ENCODE measurements around the gene AKAP13.
A peak's percentile ranks its signal among the peaks of the same experiment; 100 is the strongest.

Gene AKAP13

DNA sequence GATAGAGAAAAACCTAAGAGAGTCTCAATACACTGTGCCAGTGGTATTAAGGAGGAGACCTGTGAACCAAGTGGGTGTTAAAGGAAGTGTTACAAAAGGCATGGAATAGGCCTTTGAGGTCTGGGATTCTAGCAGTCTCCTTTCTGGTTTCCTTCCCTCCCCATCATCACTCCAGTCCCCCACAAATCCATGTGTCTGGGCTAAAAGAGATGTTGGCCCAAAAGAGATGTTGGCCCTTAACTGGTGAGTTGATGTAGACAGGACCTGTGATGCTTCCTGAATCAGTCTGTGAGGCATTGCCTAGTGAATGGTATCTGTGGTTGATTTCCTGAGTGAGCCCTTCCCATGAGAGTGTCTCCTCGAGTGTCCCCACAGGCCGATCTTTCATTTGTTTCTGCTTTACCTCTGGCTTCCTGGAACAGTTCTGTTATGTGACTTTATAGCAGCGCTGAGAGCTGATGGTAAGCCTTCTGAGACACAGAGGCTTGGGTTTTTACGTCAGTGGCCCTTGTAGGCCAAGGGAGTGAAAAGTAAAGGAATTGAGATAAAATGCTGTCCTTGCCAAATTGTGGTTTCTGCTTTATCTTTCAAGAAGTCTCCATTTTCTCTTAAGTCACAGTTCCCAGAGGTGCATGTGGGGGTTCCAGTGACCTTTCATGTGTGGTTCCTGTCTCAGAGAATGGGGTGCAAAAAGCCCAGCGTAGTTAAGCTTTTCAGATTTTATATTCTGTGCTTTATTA, 326.5 kb downstream of the AKAP13 start:
- DNase-seq (ENCODE audit: low read depth): peak; percentile 8

DNA sequence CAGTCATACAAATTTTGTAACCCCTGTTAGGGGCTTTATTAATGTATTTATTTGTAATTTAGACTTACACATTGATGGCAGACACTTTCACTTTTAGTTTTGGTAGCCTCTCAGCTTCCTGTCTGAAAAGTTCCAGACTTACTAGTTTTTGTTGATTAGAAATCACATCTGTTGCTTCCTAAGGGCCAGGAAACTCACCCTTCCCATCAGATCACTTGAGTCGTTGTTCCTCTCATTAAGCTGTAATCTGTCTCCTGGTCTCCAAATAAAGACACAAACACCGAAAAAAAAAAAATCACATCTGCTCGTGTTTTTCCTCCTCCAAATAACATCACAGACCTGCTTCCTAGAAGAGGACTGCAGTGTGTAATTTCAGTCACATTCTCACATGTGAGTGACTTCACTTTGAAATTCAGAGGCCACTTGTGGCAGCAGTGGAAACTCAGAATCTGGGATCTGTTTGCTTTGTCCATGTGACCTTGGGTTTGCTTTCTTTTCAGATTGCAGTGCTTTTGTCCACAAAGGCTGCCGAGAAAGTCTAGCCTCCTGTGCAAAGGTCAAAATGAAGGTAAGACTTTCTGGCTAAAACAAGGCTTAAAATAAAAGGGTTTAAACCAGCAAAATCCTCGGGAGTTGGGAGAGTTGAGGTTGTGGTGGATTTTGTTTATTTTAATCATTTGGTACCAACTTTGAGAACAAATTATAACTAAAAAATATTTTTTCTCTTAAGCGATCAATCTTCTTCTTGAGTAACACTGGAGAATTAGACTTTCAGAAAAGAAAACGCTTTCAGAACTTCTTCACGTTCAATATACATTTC, 327.3 kb downstream of the AKAP13 start:
- Histone ChIP-seq H3K9me3 (ENCODE audit: control insufficient read depth, low read length) (no peaks in the 10 kb centered on the region), H3K4me3 (ENCODE audit: low read length) (peak overlapping the region; percentile 65), H3K36me3 (ENCODE audit: control insufficient read depth, insufficient read depth, low read length, severe bottlenecking) (peaks cover 28% of the 10 kb centered on the region), H3K9ac (ENCODE audit: low read length) (peak overlapping the region; percentile 74), H3K27me3 (replicated peaks; ENCODE audit: control insufficient read depth, insufficient read depth, low read length) (no peaks in the 10 kb centered on the region), H3K4me1 (ENCODE audit: control insufficient read depth, insufficient read depth, low read length) (peaks cover 64% of the 10 kb centered on the region)
- DNase-seq (ENCODE audit: low read depth): peak; percentile 57

More for the DNA sequence above, 326.5 kb downstream of the AKAP13 start:
- peaks cover 22% of the 10 kb centered on the region for H3K36me3 ChIP-seq (ENCODE audit: control insufficient read depth, insufficient read depth, low read length, severe bottlenecking)
- H3K9me3 ChIP-seq (ENCODE audit: control insufficient read depth, low read length): no peaks in the 10 kb centered on the region
- peak overlapping the region; percentile 74 for H3K9ac ChIP-seq (ENCODE audit: low read length)
- no peaks in the 10 kb centered on the region for H3K27me3 ChIP-seq (replicated peaks; ENCODE audit: control insufficient read depth, insufficient read depth, low read length)
- peaks cover 72% of the 10 kb centered on the region for H3K4me1 ChIP-seq (ENCODE audit: control insufficient read depth, insufficient read depth, low read length)
- H3K4me3 ChIP-seq (ENCODE audit: low read length): peak overlapping the region; percentile 65

DNA sequence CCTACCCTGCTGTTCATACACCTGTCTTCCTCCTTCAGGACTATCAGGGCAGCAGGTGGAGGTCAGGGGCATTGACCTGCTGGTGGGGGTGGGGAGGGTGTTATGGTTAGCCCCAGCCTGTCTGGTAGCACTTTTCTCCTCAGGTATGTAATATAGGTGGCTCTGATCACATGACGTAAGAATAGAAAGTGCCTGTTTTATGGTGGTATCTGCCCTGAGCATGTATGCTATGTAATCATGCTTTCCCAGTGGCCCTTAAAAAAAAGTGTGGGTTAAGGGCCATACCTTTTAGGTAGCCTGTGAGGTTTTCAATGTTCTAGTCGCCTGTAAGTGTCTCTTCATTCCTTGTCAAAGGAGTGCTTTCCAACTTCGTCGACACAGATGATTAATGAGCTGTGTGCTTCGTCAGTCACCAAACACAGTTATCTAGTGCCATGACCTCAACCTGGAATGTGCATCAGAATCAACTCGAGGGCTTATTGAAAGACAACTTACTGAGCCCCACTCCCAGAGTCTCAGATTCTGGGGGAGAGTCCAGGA, 328.1 kb downstream of the AKAP13 start:
- Histone ChIP-seq H3K9ac (ENCODE audit: low read length) (peak overlapping the region; percentile 27), H3K36me3 (ENCODE audit: control insufficient read depth, insufficient read depth, low read length, severe bottlenecking) (peaks cover 33% of the 10 kb centered on the region), H3K9me3 (ENCODE audit: control insufficient read depth, low read length) (no peaks in the 10 kb centered on the region), H3K4me1 (ENCODE audit: control insufficient read depth, insufficient read depth, low read length) (peaks cover 57% of the 10 kb centered on the region), H3K27me3 (replicated peaks; ENCODE audit: control insufficient read depth, insufficient read depth, low read length) (no peaks in the 10 kb centered on the region), H3K4me3 (ENCODE audit: low read length) (no peak overlapping the region)
- no peak for DNase-seq (ENCODE audit: low read depth)

DNA sequence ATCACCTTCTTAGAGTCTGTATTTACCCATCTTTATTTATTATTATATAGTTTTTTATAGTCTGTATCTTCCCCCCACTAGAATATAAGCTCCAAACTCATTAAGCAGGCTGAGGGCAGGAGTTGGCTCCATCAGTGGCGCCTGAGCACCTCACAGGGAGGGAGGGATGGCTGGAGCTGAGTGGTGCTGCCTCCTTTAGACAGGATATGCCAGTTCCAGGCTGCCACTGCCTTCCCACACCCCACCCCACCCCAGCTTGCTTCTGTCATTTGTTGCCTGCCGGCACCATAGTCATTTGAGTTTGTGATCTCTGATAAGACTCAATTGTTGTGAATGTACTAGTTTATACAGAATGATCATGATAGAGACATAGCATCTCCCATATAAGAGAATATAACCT, 328.8 kb downstream of the AKAP13 start:
- no peak for DNase-seq (ENCODE audit: low read depth)
- no peaks in the 10 kb centered on the region for H3K9me3 ChIP-seq (ENCODE audit: control insufficient read depth, low read length)
- H3K9ac ChIP-seq (ENCODE audit: low read length): no peak overlapping the region
- no peaks in the 10 kb centered on the region for H3K27me3 ChIP-seq (replicated peaks; ENCODE audit: control insufficient read depth, insufficient read depth, low read length)
- peaks cover 51% of the 10 kb centered on the region for H3K4me1 ChIP-seq (ENCODE audit: control insufficient read depth, insufficient read depth, low read length)
- peaks cover 39% of the 10 kb centered on the region for H3K36me3 ChIP-seq (ENCODE audit: control insufficient read depth, insufficient read depth, low read length, severe bottlenecking)
- no peak overlapping the region for H3K4me3 ChIP-seq (ENCODE audit: low read length)

DNA sequence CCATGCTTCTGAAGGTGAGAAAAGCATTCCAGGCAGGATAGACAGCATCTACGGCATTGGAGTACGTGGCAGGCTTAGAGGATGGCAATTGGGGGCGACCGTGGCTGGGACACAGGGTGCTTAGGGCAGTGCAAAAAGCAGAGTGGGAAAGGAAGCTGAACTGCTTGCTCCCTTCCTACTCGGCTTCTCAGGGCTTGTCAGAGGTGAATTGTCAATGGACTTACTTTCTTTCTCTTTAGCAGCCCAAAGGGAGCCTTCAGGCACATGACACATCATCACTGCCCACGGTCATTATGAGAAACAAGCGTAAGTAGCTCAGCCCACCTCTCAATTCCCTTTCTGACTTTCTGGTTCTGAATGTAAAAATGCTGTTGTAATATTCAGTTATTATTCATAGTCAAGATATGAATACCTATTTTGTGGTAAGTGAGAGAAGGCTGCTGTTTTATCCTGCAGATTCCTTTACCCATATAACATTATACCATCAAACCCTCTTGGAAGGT, 330.0 kb downstream of the AKAP13 start:
- peaks cover 47% of the 10 kb centered on the region for H3K36me3 ChIP-seq (ENCODE audit: control insufficient read depth, insufficient read depth, low read length, severe bottlenecking)
- no peak overlapping the region for H3K4me3 ChIP-seq (ENCODE audit: low read length)
- peaks cover 40% of the 10 kb centered on the region for H3K4me1 ChIP-seq (ENCODE audit: control insufficient read depth, insufficient read depth, low read length)
- H3K27me3 ChIP-seq (replicated peaks; ENCODE audit: control insufficient read depth, insufficient read depth, low read length): no peaks in the 10 kb centered on the region
- H3K9ac ChIP-seq (ENCODE audit: low read length): no peak overlapping the region
- DNase-seq (ENCODE audit: low read depth): no peak
- no peaks in the 10 kb centered on the region for H3K9me3 ChIP-seq (ENCODE audit: control insufficient read depth, low read length)

DNA sequence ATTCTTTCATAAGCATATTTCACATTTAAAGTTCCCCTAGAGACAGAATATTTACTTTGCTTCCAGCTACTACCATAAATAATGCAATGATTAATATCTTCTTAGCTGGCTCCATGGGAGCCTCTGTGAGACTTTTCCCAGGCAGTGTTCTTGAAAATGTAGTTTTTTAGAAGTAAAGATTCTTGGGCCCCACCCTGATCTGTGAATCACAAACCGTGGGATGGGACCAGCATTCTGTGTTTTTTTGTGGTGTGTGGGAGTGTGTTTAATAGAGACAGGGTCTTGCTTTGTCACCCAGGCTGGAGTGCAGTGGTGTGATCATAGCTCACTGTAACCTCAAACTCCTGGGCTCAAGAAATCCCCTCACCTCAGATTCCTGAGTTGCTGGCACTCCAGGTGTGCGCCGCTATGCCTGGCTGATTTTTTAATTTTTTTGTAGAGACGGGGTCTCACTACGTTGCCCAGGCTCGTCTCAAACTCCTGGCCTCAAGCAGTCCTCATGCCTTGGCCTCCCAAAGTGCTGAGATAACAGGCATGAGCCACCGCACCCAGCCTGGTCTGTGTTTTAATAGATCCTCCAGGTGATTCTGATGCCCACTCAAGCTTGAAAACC, 331.3 kb downstream of the AKAP13 start:
- Histone ChIP-seq H3K4me3 (ENCODE audit: low read length) (no peak overlapping the region), H3K36me3 (ENCODE audit: control insufficient read depth, insufficient read depth, low read length, severe bottlenecking) (peaks cover 58% of the 10 kb centered on the region), H3K9ac (ENCODE audit: low read length) (no peak overlapping the region), H3K4me1 (ENCODE audit: control insufficient read depth, insufficient read depth, low read length) (peaks cover 34% of the 10 kb centered on the region), H3K27me3 (replicated peaks; ENCODE audit: control insufficient read depth, insufficient read depth, low read length) (no peaks in the 10 kb centered on the region), H3K9me3 (ENCODE audit: control insufficient read depth, low read length) (no peaks in the 10 kb centered on the region)
- DNase-seq (ENCODE audit: low read depth): peak; percentile 26

DNA sequence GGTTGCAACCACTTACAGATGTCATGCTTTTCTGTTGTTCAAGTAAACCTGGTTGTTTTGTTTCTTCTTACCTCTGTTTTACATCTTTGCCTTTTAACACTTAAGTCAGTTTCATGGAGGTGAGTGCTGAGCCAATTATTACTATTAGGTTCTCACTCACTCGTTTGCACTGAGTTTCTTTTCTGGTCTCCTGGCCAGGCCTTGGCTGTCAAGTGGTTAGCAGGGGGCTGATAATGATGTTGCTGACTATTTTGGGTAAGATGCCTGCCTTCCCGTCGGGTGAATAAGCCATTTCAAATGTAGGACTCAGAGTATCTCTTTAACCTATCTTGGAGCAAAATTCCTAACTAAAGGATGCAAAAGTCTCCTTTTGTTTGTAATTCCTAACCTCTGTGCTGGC, 335.9 kb downstream of the AKAP13 start:
- Histone ChIP-seq H3K4me3 (ENCODE audit: low read length) (no peak overlapping the region), H3K4me1 (ENCODE audit: control insufficient read depth, insufficient read depth, low read length) (peaks cover 6% of the 10 kb centered on the region), H3K9ac (ENCODE audit: low read length) (no peak overlapping the region), H3K27me3 (replicated peaks; ENCODE audit: control insufficient read depth, insufficient read depth, low read length) (no peaks in the 10 kb centered on the region), H3K36me3 (ENCODE audit: control insufficient read depth, insufficient read depth, low read length, severe bottlenecking) (peaks cover 89% of the 10 kb centered on the region), H3K9me3 (ENCODE audit: control insufficient read depth, low read length) (no peaks in the 10 kb centered on the region)
- no peak for DNase-seq (ENCODE audit: low read depth)

DNA sequence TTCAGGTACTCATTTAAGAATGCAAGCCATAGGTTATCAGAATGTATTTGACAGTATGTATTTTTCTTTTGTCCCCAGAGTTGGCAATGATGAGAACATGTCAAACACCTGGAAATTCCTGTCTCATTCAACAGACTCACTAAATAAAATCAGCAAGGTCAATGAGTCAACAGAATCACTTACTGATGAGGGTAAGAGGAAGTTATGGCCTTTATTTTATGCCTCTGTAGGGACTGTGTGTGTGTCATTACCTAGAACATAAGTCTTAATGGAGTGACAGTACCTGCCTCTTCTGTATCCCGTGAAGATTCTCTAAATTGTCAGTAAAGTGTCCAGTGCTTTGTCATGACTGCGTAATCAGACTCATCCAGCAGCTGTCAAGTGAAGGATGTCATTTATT, 336.8 kb downstream of the AKAP13 start:
- no peaks in the 10 kb centered on the region for H3K27me3 ChIP-seq (replicated peaks; ENCODE audit: control insufficient read depth, insufficient read depth, low read length)
- no peaks in the 10 kb centered on the region for H3K4me1 ChIP-seq (ENCODE audit: control insufficient read depth, insufficient read depth, low read length)
- no peak overlapping the region for H3K4me3 ChIP-seq (ENCODE audit: low read length)
- no peak overlapping the region for H3K9ac ChIP-seq (ENCODE audit: low read length)
- no peaks in the 10 kb centered on the region for H3K9me3 ChIP-seq (ENCODE audit: control insufficient read depth, low read length)
- DNase-seq (ENCODE audit: low read depth): no peak
- peaks cover 89% of the 10 kb centered on the region for H3K36me3 ChIP-seq (ENCODE audit: control insufficient read depth, insufficient read depth, low read length, severe bottlenecking)

DNA sequence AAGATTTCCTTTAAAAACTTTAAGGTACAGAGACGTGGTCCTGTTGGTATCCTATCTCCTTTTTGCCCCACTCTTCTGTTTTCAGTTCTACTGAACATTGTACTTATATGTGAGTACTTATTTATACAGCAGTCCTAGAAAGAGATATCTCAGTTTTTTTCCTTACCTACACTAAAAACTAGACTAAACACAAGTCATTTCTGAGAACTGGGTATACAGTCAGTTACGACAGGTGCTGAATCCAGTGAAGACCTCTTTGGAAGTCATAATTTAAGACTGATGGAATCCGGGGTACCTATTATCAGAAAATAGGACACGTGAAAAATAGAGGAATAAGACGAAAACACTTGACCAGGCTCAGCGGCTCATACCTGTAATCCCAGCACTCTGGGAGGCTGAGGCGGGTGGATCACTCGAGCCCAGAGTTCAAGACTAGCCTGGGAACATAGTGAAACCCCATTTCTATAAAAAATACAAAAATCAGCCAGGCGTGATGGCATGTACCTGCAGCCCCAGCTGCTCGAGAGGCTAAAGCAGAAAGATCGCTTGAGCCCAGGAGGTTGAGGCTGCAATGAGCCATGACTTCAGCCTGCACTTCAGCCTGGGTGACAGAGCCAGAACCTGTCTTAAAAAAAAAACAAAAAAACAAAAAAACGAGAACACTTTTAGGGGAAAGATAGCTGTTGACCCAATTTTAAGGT, 338.0 kb downstream of the AKAP13 start:
- peaks cover 93% of the 10 kb centered on the region for H3K36me3 ChIP-seq (ENCODE audit: control insufficient read depth, insufficient read depth, low read length, severe bottlenecking)
- H3K9ac ChIP-seq (ENCODE audit: low read length): no peak overlapping the region
- H3K4me1 ChIP-seq (ENCODE audit: control insufficient read depth, insufficient read depth, low read length): no peaks in the 10 kb centered on the region
- H3K4me3 ChIP-seq (ENCODE audit: low read length): no peak overlapping the region
- H3K27me3 ChIP-seq (replicated peaks; ENCODE audit: control insufficient read depth, insufficient read depth, low read length): no peaks in the 10 kb centered on the region
- no peaks in the 10 kb centered on the region for H3K9me3 ChIP-seq (ENCODE audit: control insufficient read depth, low read length)
- no peak for DNase-seq (ENCODE audit: low read depth)

DNA sequence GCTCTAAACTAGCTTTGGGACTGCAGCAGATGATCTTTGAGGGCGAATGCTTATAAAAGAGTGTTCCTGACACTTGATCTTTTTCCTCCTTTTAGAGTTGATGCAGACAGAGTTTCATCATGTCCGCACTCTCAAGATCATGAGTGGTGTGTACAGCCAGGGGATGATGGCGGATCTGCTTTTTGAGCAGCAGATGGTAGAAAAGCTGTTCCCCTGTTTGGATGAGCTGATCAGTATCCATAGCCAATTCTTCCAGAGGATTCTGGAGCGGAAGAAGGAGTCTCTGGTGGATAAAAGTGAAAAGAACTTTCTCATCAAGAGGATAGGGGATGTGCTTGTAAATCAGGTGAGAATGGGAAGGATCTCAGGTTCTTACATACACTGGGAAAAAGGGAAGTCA, 338.6 kb downstream of the AKAP13 start:
- H3K4me1 ChIP-seq (ENCODE audit: control insufficient read depth, insufficient read depth, low read length): peaks cover 4% of the 10 kb centered on the region
- H3K4me3 ChIP-seq (ENCODE audit: low read length): no peak overlapping the region
- H3K9me3 ChIP-seq (ENCODE audit: control insufficient read depth, low read length): no peaks in the 10 kb centered on the region
- H3K36me3 ChIP-seq (ENCODE audit: control insufficient read depth, insufficient read depth, low read length, severe bottlenecking): peaks cover 95% of the 10 kb centered on the region
- no peak overlapping the region for H3K9ac ChIP-seq (ENCODE audit: low read length)
- no peak for DNase-seq (ENCODE audit: low read depth)
- H3K27me3 ChIP-seq (replicated peaks; ENCODE audit: control insufficient read depth, insufficient read depth, low read length): no peaks in the 10 kb centered on the region
